HG03045 (cell line): ENCODE data around the gene PNPLA5.

Experiments used
- ATAC-seq: cut with Tn5 transposase; IDR thresholded peaks from one replicate; pipeline ENCODE4 v1.9.1; 2021; ENCODE audit warnings: mild to moderate bottlenecking, moderate library complexity; ENCODE audit not compliant: unreplicated experiment

The PNPLA5 gene

GRCh38 chr22:43855431-43855830, 36.4 kb downstream of the PNPLA5 start:
- ATAC-seq = no peak

GRCh38 chr22:43854786-43855271, 37.0 kb downstream of the PNPLA5 start:
- no peak for ATAC-seq

GRCh38 chr22:43854121-43854785, 37.6 kb downstream of the PNPLA5 start:
- no peak for ATAC-seq

- ATAC-seq = no peak
Measured at GRCh38 chr22:43853328-43853931, 38.4 kb downstream of the PNPLA5 start.

GRCh38 chr22:43852573-43853327, 39.1 kb downstream of the PNPLA5 start:
- ATAC-seq = no peak

- no peak for ATAC-seq
Measured at GRCh38 chr22:43851979-43852307, 39.9 kb downstream of the PNPLA5 start.

- ATAC-seq = no peak
Measured at GRCh38 chr22:43851058-43851978, 40.5 kb downstream of the PNPLA5 start.

- no peak for ATAC-seq
Measured at GRCh38 chr22:43850529-43850928, 41.3 kb downstream of the PNPLA5 start.

- no peak for ATAC-seq
Measured at GRCh38 chr22:43849731-43850130, 42.1 kb downstream of the PNPLA5 start.

GRCh38 chr22:43848366-43849171, 43.2 kb downstream of the PNPLA5 start:
- ATAC-seq = no peak

- ATAC-seq = no peak
Measured at GRCh38 chr22:43847376-43848289, 44.2 kb downstream of the PNPLA5 start.

- no peak for ATAC-seq
Measured at GRCh38 chr22:43846966-43847365, 44.8 kb downstream of the PNPLA5 start.

GRCh38 chr22:43845981-43846380, 45.8 kb downstream of the PNPLA5 start:
- no peak for ATAC-seq

- no peak for ATAC-seq
Measured at GRCh38 chr22:43844560-43845545, 47.0 kb downstream of the PNPLA5 start.

GRCh38 chr22:43843783-43844530, 47.9 kb downstream of the PNPLA5 start:
- ATAC-seq = no peak

- ATAC-seq = no peak
Measured at GRCh38 chr22:43841742-43842141, 50.1 kb downstream of the PNPLA5 start.

GRCh38 chr22:43840851-43841250, 51.0 kb downstream of the PNPLA5 start:
- ATAC-seq = no peak
